ENCODE results near the gene DNAJC7. TPM values are rescaled to one million over a fixed set of nuclear protein-coding genes. Genes with fewer than 3 reads are reported as not detected.

DNAJC7 gene
- total RNA-seq, 6 experiments from 2014 or later, result 85.0 to 115 (median 100) TPM

DNA sequence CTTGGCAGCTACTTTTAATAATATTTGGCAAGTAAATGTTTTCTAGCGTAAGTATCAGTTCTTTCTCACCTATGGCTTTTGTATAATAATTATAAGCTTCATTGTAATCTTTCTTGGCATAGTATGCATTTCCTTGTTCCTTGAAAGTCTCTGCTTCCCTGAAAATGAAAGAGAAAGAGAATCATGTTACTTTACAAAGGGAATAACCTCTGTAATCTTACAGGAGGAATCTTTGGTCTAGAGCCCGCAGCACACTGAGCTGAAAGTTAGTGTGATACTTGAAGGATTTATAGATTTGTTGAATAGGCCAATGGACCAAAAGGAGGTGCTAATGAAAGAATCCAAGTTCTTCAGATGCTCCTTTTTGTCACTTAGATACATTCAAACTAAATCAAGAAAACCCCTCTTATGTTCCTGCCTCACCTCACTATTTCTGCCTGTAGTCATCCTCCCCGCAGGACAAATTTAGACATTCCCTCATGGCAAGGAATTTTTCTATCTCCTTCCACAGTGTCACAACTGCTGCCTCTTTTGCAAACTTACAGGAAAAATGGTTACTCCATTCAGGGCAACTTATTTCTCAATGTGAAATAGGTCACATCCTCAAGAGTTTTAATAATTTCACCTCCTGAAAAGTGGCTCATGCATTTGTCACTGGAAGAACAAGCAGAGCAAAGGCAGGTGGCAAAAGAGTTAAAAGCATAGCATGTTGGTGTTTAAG is 16.7 kb downstream of the DNAJC7 start:
- no peak overlapping the region for H3K4me3 Mint-ChIP-seq
- no peak overlapping the region for H3K27ac Mint-ChIP-seq
- no peak for DNase-seq
- H3K9me3 Mint-ChIP-seq, result no peaks in the 10 kb centered on the region
- peaks cover 35% of the 10 kb centered on the region for H3K36me3 Mint-ChIP-seq (ENCODE audit: low read depth)
- TF ChIP-seq, protein P1, sequence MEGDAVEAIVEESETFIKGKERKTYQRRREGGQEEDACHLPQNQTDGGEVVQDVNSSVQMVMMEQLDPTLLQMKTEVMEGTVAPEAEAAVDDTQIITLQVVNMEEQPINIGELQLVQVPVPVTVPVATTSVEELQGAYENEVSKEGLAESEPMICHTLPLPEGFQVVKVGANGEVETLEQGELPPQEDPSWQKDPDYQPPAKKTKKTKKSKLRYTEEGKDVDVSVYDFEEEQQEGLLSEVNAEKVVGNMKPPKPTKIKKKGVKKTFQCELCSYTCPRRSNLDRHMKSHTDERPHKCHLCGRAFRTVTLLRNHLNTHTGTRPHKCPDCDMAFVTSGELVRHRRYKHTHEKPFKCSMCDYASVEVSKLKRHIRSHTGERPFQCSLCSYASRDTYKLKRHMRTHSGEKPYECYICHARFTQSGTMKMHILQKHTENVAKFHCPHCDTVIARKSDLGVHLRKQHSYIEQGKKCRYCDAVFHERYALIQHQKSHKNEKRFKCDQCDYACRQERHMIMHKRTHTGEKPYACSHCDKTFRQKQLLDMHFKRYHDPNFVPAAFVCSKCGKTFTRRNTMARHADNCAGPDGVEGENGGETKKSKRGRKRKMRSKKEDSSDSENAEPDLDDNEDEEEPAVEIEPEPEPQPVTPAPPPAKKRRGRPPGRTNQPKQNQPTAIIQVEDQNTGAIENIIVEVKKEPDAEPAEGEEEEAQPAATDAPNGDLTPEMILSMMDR (IDR thresholded peaks at IDR 0.05), result no peak
- no peaks in the 10 kb centered on the region; the same call in 1 of the 2 replicates for H3K27me3 Mint-ChIP-seq (ENCODE audit: insufficient read depth)
- H3K4me1 Mint-ChIP-seq (ENCODE audit: low read depth), result peaks cover 69% of the 10 kb centered on the region

DNA sequence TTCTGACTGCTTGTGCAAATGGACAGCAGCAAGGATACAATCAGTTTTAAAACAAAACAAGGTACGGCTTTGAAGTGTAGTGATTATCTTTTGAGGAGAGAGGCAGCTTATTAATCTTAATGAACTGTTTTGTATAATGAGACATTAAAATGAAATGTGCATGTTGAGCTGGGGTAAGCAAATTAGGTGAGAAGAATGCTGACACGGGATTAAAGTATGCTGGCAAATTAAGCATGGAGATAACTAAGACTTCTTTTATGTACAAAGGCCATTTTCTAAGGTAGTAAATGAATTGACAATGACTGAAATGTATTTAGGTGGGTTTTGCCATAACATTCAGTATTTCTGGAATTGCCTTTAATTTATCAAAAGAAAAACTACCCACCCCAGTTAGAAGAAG is 18.7 kb downstream of the DNAJC7 start:
- Mint-ChIP-seq H3K27me3 (ENCODE audit: insufficient read depth) (no peaks in the 10 kb centered on the region), H3K4me1 (ENCODE audit: low read depth) (peaks cover 51% of the 10 kb centered on the region), H3K9me3 (no peaks in the 10 kb centered on the region), H3K4me3 (no peak overlapping the region), H3K27ac (peak overlapping the region; percentile 12; the same call in 1 of the 2 replicates), H3K36me3 (ENCODE audit: low read depth) (peaks cover 40% of the 10 kb centered on the region)
- no peak for DNase-seq
- TF ChIP-seq, protein P1 (IDR thresholded peaks at IDR 0.05), result no peak

DNA sequence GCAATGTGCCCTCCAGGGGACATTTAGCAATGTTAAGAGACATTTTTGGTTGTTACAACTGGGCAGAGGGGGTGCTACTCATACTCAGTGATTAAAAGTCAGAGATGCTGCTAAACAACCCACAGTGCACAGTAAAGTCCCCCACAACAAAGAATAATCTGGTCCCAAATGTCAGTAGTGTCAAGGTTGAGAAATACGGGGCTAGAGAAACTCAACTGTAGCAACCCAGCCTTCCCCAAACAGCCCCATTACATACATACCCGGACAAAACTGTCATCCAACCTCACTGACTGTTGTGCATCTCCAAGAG is 20.4 kb downstream of the DNAJC7 start:
- Mint-ChIP-seq H3K27ac (peak overlapping the region; percentile 69), H3K36me3 (ENCODE audit: low read depth) (peaks cover 46% of the 10 kb centered on the region), H3K4me3 (peak overlapping the region; percentile 11), H3K9me3 (no peaks in the 10 kb centered on the region), H3K27me3 (ENCODE audit: insufficient read depth) (no peaks in the 10 kb centered on the region), H3K4me1 (ENCODE audit: low read depth) (peaks cover 47% of the 10 kb centered on the region)
- TF ChIP-seq, protein P1 (IDR thresholded peaks at IDR 0.05), result 0 out of 2 replicates have a peak, but pooled peaks have one; percentile 8
- DNase-seq, result no peak

DNA sequence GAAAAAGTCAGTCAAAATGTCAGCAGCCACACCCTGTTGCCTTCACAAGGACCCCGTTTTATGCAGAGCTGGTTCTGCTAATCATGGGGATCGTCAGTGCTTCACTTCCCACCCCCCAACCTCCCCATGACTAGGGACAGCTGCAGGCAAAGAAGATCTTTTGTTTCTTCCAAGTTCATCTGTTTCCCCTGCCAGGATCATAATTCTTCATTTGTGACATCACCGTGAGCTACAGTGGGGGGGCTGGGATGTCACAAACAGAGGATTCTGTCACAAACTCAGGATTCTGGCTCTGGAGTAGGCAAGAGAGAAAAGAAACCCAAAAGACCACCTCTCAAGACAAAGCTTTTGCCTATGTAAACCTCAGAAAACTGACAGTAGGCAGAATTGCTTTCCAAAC is 24.7 kb downstream of the DNAJC7 start:
- Mint-ChIP-seq H3K4me1 (ENCODE audit: low read depth) (peaks cover 35% of the 10 kb centered on the region), H3K27ac (peak overlapping the region; percentile 69), H3K9me3 (no peaks in the 10 kb centered on the region), H3K4me3 (no peak overlapping the region), H3K36me3 (ENCODE audit: low read depth) (peaks cover 62% of the 10 kb centered on the region), H3K27me3 (ENCODE audit: insufficient read depth) (no peaks in the 10 kb centered on the region; the same call in 1 of the 2 replicates)
- DNase-seq, result no peak
- TF ChIP-seq, protein P1 (IDR thresholded peaks at IDR 0.05), result no peak

DNA sequence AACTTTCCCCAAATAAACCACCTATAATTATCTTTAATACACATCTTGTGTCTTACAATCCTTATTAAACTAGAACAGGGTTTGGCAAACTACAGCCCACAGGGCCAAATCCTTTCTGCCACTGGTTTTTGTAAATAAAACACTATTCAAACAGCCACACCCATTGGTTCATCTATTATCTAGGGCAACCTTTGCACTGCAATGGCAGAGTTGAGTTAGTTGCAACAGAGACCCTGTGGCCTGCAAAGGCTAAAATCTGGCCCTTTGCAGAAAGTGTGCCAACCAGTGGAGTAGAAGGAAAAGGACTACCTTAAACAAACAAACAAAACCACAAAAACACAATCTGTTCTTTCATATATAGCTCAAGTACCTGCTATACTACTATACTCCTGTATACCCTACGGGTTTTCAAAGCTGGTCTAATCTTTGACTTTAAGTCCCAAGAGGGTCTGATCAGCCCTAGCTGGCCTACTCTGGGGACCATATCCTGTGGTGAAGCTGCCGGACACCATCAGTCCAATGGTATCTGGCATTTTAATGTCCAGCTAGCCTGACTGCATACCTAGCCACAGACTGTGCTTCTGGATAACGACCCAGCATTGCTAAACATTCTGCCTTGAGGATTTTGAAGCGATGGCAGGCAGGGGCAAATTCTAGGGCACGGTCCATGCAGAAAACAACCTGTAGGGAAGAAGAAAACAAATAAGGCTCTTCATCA is 27.4 kb downstream of the DNAJC7 start:
- H3K9me3 Mint-ChIP-seq, result no peaks in the 10 kb centered on the region
- no peak overlapping the region for H3K27ac Mint-ChIP-seq
- TF ChIP-seq, protein P1 (IDR thresholded peaks at IDR 0.05), result no peak
- no peaks in the 10 kb centered on the region; the same call in 1 of the 2 replicates for H3K27me3 Mint-ChIP-seq (ENCODE audit: insufficient read depth)
- no peak for DNase-seq
- H3K36me3 Mint-ChIP-seq (ENCODE audit: low read depth), result peaks cover 60% of the 10 kb centered on the region
- H3K4me1 Mint-ChIP-seq (ENCODE audit: low read depth), result peaks cover 20% of the 10 kb centered on the region
- H3K4me3 Mint-ChIP-seq, result no peak overlapping the region
